Measurements from ENCODE around the gene PA2G4. TPM values are rescaled to one million over a fixed set of nuclear protein-coding genes. Genes with fewer than 3 reads are reported as not detected.

PA2G4 gene
- total RNA-seq, 3 donors from 2014 or later: 94.4 to 134 (median 116) TPM

- no peak for DNase-seq (ENCODE audit: low spot score in 2 of 2)
- TF ChIP-seq POLR2AphosphoS5 (IDR thresholded peaks at IDR 0.05) (no peak), POLR2A (IDR thresholded peaks at IDR 0.05) (no peak)
- TF ChIP-seq, protein P1, sequence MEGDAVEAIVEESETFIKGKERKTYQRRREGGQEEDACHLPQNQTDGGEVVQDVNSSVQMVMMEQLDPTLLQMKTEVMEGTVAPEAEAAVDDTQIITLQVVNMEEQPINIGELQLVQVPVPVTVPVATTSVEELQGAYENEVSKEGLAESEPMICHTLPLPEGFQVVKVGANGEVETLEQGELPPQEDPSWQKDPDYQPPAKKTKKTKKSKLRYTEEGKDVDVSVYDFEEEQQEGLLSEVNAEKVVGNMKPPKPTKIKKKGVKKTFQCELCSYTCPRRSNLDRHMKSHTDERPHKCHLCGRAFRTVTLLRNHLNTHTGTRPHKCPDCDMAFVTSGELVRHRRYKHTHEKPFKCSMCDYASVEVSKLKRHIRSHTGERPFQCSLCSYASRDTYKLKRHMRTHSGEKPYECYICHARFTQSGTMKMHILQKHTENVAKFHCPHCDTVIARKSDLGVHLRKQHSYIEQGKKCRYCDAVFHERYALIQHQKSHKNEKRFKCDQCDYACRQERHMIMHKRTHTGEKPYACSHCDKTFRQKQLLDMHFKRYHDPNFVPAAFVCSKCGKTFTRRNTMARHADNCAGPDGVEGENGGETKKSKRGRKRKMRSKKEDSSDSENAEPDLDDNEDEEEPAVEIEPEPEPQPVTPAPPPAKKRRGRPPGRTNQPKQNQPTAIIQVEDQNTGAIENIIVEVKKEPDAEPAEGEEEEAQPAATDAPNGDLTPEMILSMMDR (IDR thresholded peaks at IDR 0.05): no peak
- Histone ChIP-seq H3K27me3 (no peaks in the 10 kb centered on the region), H3K4me1 (peaks cover 0 to 9% of the 10 kb centered on the region in 2 donors), H3K27ac (peak overlapping the region; percentile 71 to 81), H3K36me3 (no peaks in the 10 kb centered on the region), H3K4me3 (no peak overlapping the region), H3K9me3 (no peaks in the 10 kb centered on the region)
- intact Hi-C loops (cut with DNase I; ENCODE audit: low total_unique reads): no loop called here
Measured at GRCh38 chr12:56086608-56087007, 17.8 kb upstream of the PA2G4 start.

DNA sequence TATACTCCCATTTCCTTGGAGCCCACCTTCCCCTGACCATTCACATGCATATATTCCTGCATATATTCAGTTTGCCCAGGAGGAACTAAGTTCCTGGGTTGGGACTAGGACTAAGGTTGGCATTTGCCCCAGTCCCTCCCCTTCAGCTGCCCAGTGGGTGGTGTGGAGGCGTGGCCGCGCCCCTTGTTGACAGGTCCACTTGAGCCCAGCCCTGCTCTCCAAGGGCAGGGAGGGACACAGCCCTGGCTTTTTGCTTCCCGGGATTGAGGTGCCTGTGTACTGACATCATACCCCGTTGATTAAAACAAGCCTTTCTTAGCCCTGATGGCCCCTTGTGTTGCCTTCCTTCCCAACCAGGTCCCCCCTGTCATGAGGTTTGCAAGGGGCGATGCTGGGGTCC lies 17.1 kb upstream of the PA2G4 start:
- Histone ChIP-seq H3K27ac (peak overlapping the region; percentile 57 to 71), H3K9me3 (no peaks in the 10 kb centered on the region), H3K27me3 (no peaks in the 10 kb centered on the region), H3K36me3 (no peaks in the 10 kb centered on the region), H3K4me3 (no peak overlapping the region), H3K4me1 (peaks cover 0 to 9% of the 10 kb centered on the region in 2 donors)
- peak; percentile 64 to 91 for DNase-seq (ENCODE audit: low spot score in 2 of 2)
- TF ChIP-seq POLR2AphosphoS5 (IDR thresholded peaks at IDR 0.05) (no peak), POLR2A (IDR thresholded peaks at IDR 0.05) (no peak)
- TF ChIP-seq, protein P1 (IDR thresholded peaks at IDR 0.05): no peak
- intact Hi-C loops (cut with DNase I; ENCODE audit: low total_unique reads): no loop called here

GRCh38 chr12:56097738-56098137 lies 6.6 kb upstream of the PA2G4 start:
- Histone ChIP-seq H3K9me3 (no peaks in the 10 kb centered on the region), H3K27me3 (no peaks in the 10 kb centered on the region), H3K27ac (no peak overlapping the region), H3K36me3 (no peaks in the 10 kb centered on the region), H3K4me1 (no peaks in the 10 kb centered on the region), H3K4me3 (no peak overlapping the region)
- DNase-seq (ENCODE audit: low spot score in 2 of 2): no peak
- intact Hi-C loops (cut with DNase I; ENCODE audit: low total_unique reads): no loop called here
- TF ChIP-seq POLR2A (IDR thresholded peaks at IDR 0.05): no peak
- TF ChIP-seq POLR2AphosphoS5 (IDR thresholded peaks at IDR 0.05): no peak

GRCh38 chr12:56098592-56098991 lies 5.8 kb upstream of the PA2G4 start:
- Histone ChIP-seq H3K36me3 (no peaks in the 10 kb centered on the region), H3K9me3 (no peaks in the 10 kb centered on the region), H3K4me3 (no peak overlapping the region), H3K4me1 (no peaks in the 10 kb centered on the region), H3K27ac (no peak overlapping the region), H3K27me3 (no peaks in the 10 kb centered on the region)
- intact Hi-C loops (cut with DNase I; ENCODE audit: low total_unique reads): no loop called here
- TF ChIP-seq POLR2AphosphoS5 (IDR thresholded peaks at IDR 0.05) (no peak), POLR2A (IDR thresholded peaks at IDR 0.05) (no peak)
- TF ChIP-seq, protein P1 (IDR thresholded peaks at IDR 0.05): no peak
- no peak for DNase-seq (ENCODE audit: low spot score in 2 of 2)

- H3K4me1 ChIP-seq: no peaks in the 10 kb centered on the region
- H3K27ac ChIP-seq: no peak overlapping the region
- no peaks in the 10 kb centered on the region for H3K27me3 ChIP-seq
- no peak for DNase-seq (ENCODE audit: low spot score in 2 of 2)
- H3K36me3 ChIP-seq: no peaks in the 10 kb centered on the region
- intact Hi-C loops (cut with DNase I; ENCODE audit: low total_unique reads): no loop called here
- H3K9me3 ChIP-seq: no peaks in the 10 kb centered on the region
- TF ChIP-seq POLR2A (IDR thresholded peaks at IDR 0.05) (no peak), POLR2AphosphoS5 (IDR thresholded peaks at IDR 0.05) (no peak)
- TF ChIP-seq, protein P1 (IDR thresholded peaks at IDR 0.05): no peak
- no peak overlapping the region for H3K4me3 ChIP-seq
Measured at GRCh38 chr12:56099787-56100186, 4.6 kb upstream of the PA2G4 start.

- DNase-seq (ENCODE audit: low spot score in 2 of 2): no peak
Measured at GRCh38 chr12:56101045-56101444, 3.3 kb upstream of the PA2G4 start.

More at GRCh38 chr12:56101045-56101444, 3.3 kb upstream of the PA2G4 start:
- H3K36me3 ChIP-seq: no peaks in the 10 kb centered on the region
- peaks cover 0 to 8% of the 10 kb centered on the region in 2 donors for H3K4me1 ChIP-seq
- H3K27ac ChIP-seq: no peak overlapping the region
- intact Hi-C loops (cut with DNase I; ENCODE audit: low total_unique reads): no loop called here
- TF ChIP-seq POLR2AphosphoS5 (IDR thresholded peaks at IDR 0.05): no peak
- TF ChIP-seq, protein P1 (IDR thresholded peaks at IDR 0.05): no peak
- TF ChIP-seq POLR2A (IDR thresholded peaks at IDR 0.05): no peak
- H3K27me3 ChIP-seq: no peaks in the 10 kb centered on the region
- H3K4me3 ChIP-seq: no peak overlapping the region
- no peaks in the 10 kb centered on the region for H3K9me3 ChIP-seq
